OCI-LY7 (cell line): ENCODE results near the gene RNF166. TPM values are rescaled to one million over a fixed set of nuclear protein-coding genes. Genes with fewer than 3 reads are reported as not detected.

Experiments
- BruUV-seq: library from RNA; stranded (reverse); fragments of 400-500 nt; replicated peaks from 2 replicates; lab custom pipeline; 2021; lab: Mats Ljungman, UMichigan
- CTCF ChIA-PET: fragments of 300-600 bp; sonication (Branson Sonifier 250); formaldehyde crosslinking; loops from one replicate; lab custom pipeline; 2022; ENCODE audit warnings: antibody characterized with exemption; ENCODE audit not compliant: unreplicated experiment; lab: Charles Lee
- POLR2A ChIA-PET: fragments of 300-600 bp; sonication (Branson Sonifier 250); formaldehyde crosslinking; loops from one replicate; lab custom pipeline; 2022; ENCODE audit warnings: antibody characterized with exemption; lab: Charles Lee
- DNase-seq: peaks from one replicate; pipeline ENCODE4 v3.0.0-alpha.2; 2015; ENCODE audit warnings: low spot score
- H2AFZ ChIP-seq: fragments of 200-600 bp; sonication (generic), shearing (Covaris generic); 2 replicates; pipeline ENCODE4 v1.6.1; 2014; ENCODE audit warnings: mild to moderate bottlenecking, antibody characterized with exemption, low read length, moderate library complexity
- H3K27ac ChIP-seq: fragments of 200-600 bp; sonication (generic); 2 replicates; pipeline ENCODE4 v1.5.1; 2014; ENCODE audit warnings: mixed run types, low read depth, mild to moderate bottlenecking, moderate library complexity, low read length, inconsistent platforms; ENCODE audit not compliant: poor library complexity, severe bottlenecking
- H3K36me3 ChIP-seq: fragments of 200-600 bp; sonication (generic); 2 replicates; pipeline ENCODE4 v1.6.1; 2014; ENCODE audit warnings: mild to moderate bottlenecking, antibody characterized with exemption, low read length, moderate library complexity, mixed read lengths; ENCODE audit not compliant: insufficient read depth
- H3K4me1 ChIP-seq: fragments of 200-600 bp; sonication (generic); 2 replicates; pipeline ENCODE4 v1.5.1; 2014; ENCODE audit warnings: mild to moderate bottlenecking, low read length; ENCODE audit not compliant: insufficient read depth, poor library complexity, severe bottlenecking
- H3K4me2 ChIP-seq: fragments of 200-600 bp; sonication (generic); 2 replicates; pipeline ENCODE4 v1.6.1; 2014; ENCODE audit warnings: mild to moderate bottlenecking, low read length
- H3K4me3 ChIP-seq: fragments of 200-600 bp; sonication (generic); 2 replicates; pipeline ENCODE4 v1.5.1; 2014; ENCODE audit warnings: mild to moderate bottlenecking, low read depth, low read length; ENCODE audit not compliant: poor library complexity, severe bottlenecking
- H3K79me2 ChIP-seq: fragments of 200-600 bp; sonication (generic); 2 replicates; pipeline ENCODE4 v1.6.1; 2016; ENCODE audit warnings: low read depth, mild to moderate bottlenecking, low read length, moderate library complexity, mixed read lengths; ENCODE audit not compliant: insufficient read depth
- H3K9me2 ChIP-seq: fragments of 200-600 bp; sonication (generic); 2 replicates; pipeline ENCODE4 v1.6.1; 2016; ENCODE audit warnings: mild to moderate bottlenecking, low read length, mixed read lengths; ENCODE audit not compliant: insufficient read depth
- H3K9me3 ChIP-seq: fragments of 200-600 bp; sonication (generic); 2 replicates; pipeline ENCODE4 v1.6.1; 2014; ENCODE audit warnings: mild to moderate bottlenecking, mixed run types, low read length, mixed read lengths
- H4K20me1 ChIP-seq: fragments of 200-600 bp; sonication (generic); 2 replicates; pipeline ENCODE4 v1.6.1; 2014; ENCODE audit warnings: mild to moderate bottlenecking, antibody characterized with exemption, low read length, moderate library complexity, mixed read lengths; ENCODE audit not compliant: insufficient read depth
- EZH2phosphoT487 ChIP-seq: fragments of 200-600 bp; sonication (generic); IDR thresholded peaks from 2 replicates; pipeline ENCODE4 v1.6.1; 2018; ENCODE audit warnings: low read depth, borderline replicate concordance, mild to moderate bottlenecking, mixed run types, antibody characterized with exemption, low read length, moderate library complexity, mixed read lengths
- intact Hi-C: fragments of 100-400 bp; cut with micrococcal nuclease; formaldehyde crosslinking; loops from one replicate; pipeline ENCODE4 v1.10.0; 2022; ENCODE audit not compliant: unreplicated experiment
- total RNA-seq, 2 experiments: library from RNA; depleted of rRNA in 1 of 2; stranded (reverse); fragments of >200 nt in 1 of 2; shearing (Covaris generic) in 1 of 2; gene quantifications; 2 replicates each; pipeline ENCODE4 v1.2.3, GENCODE V29; 2014 to 2022
- TF ChIP-seq, protein P1 (sequence below): fragments of 200-600 bp; sonication (generic); conservative IDR thresholded peaks from 2 replicates; pipeline ENCODE4 v1.5.1; 2014; ENCODE audit warnings: mild to moderate bottlenecking, antibody characterized with exemption, low read length, moderate library complexity, mixed read lengths

RNF166 gene
- total RNA-seq, 2 experiments from 2014 or later = 52.4 to 56.2 TPM

DNA sequence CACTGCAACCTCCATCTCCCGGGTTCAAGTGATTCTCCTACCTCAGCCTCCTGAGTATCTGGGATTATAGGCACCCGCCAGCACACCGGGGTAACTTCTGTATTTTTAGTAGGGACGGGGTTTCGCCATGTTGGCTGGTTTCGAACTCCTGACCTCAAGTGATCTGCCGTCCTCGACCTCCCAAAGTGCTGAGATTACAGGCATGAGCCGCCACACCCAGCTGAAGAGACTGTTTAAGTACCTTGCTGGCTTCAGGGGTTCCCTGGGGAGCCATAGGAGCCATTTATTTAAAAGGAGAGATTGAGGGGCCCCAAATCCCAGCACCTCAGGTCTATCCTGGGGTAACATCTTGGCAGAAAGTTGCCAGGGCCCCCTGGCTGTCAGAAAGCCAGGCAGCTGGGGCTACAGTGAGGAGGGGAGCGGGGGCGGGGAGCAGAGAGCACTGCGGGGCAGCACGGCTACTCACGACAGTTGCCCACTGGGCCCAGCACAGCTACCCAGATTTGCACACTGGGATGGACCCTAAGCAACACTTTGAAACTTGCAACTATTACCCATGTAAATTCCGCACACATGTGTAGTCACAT is 21.5 kb downstream of the RNF166 start:
- Histone ChIP-seq H3K4me3 (peak overlapping the region; percentile 77), H4K20me1 (no peaks in the 10 kb centered on the region), H3K27ac (peak overlapping the region; percentile 0), H3K79me2 (no peaks in the 10 kb centered on the region), H2AFZ (no peak overlapping the region), H3K9me2 (no peaks in the 10 kb centered on the region), H3K9me3 (no peaks in the 10 kb centered on the region), H3K4me2 (peak overlapping the region; percentile 82), H3K4me1 (peaks cover 61% of the 10 kb centered on the region), H3K36me3 (no peaks in the 10 kb centered on the region)
- CTCF ChIA-PET = interaction anchor here (1.2 kb wide), 1 partner anchor 21 kb away, joined by 3 read pairs; no protein-coding TSS in a partner anchor
- no peak for TF ChIP-seq EZH2phosphoT487
- TF ChIP-seq, protein P1, sequence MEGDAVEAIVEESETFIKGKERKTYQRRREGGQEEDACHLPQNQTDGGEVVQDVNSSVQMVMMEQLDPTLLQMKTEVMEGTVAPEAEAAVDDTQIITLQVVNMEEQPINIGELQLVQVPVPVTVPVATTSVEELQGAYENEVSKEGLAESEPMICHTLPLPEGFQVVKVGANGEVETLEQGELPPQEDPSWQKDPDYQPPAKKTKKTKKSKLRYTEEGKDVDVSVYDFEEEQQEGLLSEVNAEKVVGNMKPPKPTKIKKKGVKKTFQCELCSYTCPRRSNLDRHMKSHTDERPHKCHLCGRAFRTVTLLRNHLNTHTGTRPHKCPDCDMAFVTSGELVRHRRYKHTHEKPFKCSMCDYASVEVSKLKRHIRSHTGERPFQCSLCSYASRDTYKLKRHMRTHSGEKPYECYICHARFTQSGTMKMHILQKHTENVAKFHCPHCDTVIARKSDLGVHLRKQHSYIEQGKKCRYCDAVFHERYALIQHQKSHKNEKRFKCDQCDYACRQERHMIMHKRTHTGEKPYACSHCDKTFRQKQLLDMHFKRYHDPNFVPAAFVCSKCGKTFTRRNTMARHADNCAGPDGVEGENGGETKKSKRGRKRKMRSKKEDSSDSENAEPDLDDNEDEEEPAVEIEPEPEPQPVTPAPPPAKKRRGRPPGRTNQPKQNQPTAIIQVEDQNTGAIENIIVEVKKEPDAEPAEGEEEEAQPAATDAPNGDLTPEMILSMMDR = no peak
- intact Hi-C loops = loop anchor here (1.0 kb wide), 1 partner anchor 33 kb away; the partner anchor contains the start of gene CYBA
- DNase-seq = no peak
- POLR2A ChIA-PET = no interaction called here
- BruUV-seq = no TSS peak

DNA sequence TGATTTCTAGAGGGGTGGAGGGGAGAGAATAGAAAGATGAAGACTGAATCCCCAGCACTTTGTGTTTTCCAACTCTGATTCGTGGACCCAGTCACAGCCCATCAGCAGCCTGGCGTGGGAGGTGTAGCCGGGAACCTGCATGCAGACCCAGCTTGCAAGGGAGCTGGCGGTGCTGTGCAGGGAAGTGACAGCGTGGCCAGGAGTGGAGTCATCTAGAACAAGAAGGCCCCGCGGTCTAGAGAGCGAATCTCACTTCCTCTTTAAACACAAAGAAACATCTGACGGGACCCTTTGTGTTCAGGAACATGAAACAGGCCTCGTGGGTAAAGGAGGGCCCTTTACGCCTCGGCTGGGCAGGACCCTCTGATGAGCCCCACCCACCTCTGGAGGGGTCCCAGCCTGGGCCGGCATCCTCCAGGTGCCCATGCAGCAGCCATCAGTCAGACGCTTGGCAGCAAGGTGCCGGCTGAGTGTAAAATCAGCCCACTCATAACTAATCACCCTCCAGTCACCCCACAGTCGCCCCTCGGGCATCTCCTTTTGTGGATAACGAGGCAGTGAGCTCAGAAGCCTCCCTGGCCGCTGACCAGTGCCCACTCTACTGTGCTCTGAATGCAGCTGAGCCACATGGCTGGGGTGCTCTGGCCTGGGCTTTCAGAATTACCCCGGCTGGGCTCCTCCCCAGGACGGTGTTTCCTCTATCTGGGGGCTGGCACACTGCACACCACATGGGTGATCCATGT is 24.3 kb downstream of the RNF166 start:
- H3K27ac ChIP-seq = peak overlapping the region; percentile 94
- POLR2A ChIA-PET = interaction anchor here (1.8 kb wide), 1 partner anchor 17 kb away, joined by 11 read pairs; no protein-coding TSS in a partner anchor
- peak overlapping the region; percentile 53; the same call in 1 of the 2 replicates for H2AFZ ChIP-seq
- H3K79me2 ChIP-seq = no peaks in the 10 kb centered on the region
- TF ChIP-seq, protein P1 = no peak
- no peak for TF ChIP-seq EZH2phosphoT487
- H3K4me3 ChIP-seq = peak overlapping the region; percentile 56
- peak overlapping the region; percentile 76 for H3K4me2 ChIP-seq
- BruUV-seq = TSS peak; percentile 36
- no peaks in the 10 kb centered on the region for H3K9me2 ChIP-seq
- intact Hi-C loops = loop anchor here (1.0 kb wide), 3 partner anchors 19 to 48 kb away; partner anchors contain the start of gene MVD
- peak; percentile 99 for DNase-seq
- H4K20me1 ChIP-seq = no peaks in the 10 kb centered on the region
- peaks cover 63% of the 10 kb centered on the region for H3K4me1 ChIP-seq
- CTCF ChIA-PET = interaction anchor here (0.7 kb wide), 1 partner anchor 20 kb away, joined by 4 read pairs; no protein-coding TSS in a partner anchor
- no peaks in the 10 kb centered on the region for H3K9me3 ChIP-seq
- no peaks in the 10 kb centered on the region for H3K36me3 ChIP-seq
